Hindlimb muscle (tissue), 1 donor: ENCODE measurements around the gene ZNF608. TPM values are rescaled to one million over a fixed set of nuclear protein-coding genes. Genes with fewer than 3 reads are reported as not detected.

Experiments
- DNase-seq: peaks from one replicate; pipeline ENCODE4 v3.0.0-alpha.2; 2013
- polyA plus RNA-seq: library from polyadenylated mRNA; unstranded; fragments of 120-200 nt; gene quantifications from one replicate; pipeline ENCODE4 v1.2.1, GENCODE V29; 2013; ENCODE audit not compliant: insufficient read length

ZNF608 gene
- polyA plus RNA-seq, 1 donor, result 25.4 TPM

DNA sequence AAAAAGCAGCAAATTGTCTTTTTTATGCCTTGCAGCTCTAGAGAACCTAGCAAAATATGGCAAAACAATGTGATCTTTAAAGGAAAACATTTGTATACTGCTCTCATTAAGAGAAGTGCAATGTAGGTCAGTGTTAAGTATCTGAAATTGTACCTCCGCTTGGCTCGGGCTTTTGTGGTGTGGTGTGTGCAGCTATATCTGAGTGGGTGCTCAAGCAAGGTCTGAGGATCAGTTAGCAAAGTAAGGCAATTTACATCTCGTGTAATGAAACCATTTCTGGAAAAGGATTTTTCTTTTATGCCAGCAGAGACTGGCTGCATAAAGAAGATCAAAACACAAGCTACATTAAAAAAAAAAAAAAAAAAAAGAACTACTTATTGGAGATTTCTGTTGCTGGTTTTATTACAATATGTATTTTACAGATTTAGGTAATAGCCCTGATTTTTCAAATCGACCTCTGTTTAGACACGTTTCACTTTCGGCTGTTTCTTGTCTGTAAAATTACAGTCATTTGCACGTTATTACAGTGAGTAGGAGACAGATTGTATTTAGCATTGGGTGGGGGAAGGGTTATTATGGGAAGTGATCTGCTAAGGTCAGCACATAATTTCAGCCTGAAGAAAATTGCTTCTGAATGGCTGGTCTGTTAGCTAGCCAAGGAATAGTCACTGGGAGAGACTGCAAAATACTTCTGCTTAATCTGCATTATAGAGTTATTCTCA is 7.9 kb upstream of the ZNF608 start:
- no peak for DNase-seq

DNA sequence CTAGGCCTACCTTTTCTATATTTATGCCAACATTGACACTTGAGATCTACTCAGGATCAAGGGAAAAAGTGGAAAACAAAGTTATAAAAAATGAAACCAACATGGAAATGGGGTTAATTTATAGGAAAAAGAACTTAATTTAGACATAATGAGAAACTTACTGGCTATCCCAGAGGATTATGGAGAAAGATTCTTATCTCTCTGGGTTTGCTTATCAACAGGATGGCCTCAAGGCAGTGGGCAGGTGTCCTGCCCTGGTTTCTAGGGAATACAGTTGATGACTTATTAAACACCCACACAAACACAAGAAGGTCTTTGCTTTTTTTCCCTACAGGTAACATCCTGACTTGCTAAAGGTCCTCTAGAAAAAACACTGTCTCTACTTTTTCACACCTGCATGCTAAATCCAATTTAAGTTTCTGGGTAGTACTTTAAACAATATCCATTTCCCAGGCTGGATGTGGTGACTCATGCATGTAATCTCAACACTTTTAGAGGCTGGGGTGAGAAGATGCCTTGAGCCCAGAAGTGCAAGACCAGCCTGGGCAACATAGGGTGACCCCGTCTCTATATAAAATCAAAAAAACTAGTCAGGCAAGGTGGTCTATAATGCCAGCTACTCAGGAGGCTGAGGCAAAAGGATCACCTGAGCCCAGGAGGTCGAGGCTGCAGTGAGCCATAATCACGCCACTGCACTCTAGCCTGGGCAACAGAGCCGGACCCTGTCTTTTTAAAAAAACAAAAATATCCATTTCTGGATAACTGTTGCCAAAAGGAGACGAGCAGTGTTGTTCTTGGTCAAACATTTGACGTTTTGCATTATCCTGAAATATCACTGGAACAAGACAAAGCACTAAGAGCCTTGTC is 6.6 kb upstream of the ZNF608 start:
- DNase-seq, result no peak

DNA sequence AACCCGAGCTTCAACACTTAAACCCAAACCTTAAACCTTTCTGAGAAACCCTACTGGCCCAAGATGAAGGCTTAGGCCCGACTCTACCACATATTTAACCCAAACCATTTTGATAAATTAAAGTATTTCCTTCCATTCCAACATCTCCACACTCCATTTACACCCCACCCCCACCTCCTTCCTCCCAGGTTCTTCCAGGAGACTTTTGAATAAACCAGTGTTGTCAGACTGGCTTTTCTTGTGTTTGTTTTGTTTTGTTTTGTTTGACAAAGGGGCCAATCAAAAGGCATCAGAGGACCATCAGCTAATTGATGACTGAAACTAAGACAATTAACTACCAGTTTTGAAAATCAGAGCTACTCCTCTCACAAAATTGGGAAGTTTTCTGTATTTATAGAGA is 4.6 kb upstream of the ZNF608 start:
- no peak for DNase-seq

DNA sequence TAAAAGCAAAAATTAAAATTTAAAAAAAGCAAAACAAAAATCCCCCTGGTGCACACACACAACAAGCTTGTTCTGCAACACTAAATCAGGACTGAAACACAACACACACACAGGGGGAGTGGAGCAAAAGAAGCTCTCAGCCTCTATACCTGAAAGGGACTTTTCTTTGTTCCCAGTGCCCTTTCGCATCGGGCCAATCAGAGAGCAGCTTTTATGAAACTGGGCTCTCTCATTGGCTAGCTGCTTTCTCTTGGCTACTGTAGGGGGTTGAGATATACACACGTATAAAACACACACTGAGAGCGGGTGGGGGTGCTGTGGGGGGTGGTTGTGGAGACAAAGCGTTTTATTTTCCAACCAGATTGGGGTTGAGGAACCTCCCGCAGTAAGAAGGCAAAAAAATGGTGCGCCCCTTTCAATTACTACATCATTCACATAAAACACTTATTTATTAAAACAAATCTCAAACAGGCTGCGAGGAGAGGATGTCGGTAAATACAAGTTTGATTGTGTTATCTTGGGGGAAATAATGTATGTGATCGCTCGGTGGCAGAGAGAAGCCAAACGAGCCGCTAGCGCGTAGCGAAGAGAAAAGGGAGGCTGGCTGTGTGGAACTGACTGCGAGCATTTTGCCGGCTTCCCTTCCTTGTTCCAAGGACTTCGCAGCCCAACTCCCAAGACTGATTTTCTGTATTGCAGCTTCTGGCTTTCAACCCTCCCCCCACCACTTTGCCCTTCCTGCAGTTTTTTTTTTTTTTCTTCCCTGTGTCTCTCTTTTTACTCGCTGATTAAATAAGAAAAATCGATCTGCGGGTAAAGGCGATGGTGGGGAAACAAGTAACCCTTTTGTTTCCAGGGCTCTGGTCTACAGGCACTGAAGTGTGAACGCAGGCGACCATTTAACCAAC is 2.5 kb upstream of the ZNF608 start:
- peak; percentile 88 for DNase-seq

DNA sequence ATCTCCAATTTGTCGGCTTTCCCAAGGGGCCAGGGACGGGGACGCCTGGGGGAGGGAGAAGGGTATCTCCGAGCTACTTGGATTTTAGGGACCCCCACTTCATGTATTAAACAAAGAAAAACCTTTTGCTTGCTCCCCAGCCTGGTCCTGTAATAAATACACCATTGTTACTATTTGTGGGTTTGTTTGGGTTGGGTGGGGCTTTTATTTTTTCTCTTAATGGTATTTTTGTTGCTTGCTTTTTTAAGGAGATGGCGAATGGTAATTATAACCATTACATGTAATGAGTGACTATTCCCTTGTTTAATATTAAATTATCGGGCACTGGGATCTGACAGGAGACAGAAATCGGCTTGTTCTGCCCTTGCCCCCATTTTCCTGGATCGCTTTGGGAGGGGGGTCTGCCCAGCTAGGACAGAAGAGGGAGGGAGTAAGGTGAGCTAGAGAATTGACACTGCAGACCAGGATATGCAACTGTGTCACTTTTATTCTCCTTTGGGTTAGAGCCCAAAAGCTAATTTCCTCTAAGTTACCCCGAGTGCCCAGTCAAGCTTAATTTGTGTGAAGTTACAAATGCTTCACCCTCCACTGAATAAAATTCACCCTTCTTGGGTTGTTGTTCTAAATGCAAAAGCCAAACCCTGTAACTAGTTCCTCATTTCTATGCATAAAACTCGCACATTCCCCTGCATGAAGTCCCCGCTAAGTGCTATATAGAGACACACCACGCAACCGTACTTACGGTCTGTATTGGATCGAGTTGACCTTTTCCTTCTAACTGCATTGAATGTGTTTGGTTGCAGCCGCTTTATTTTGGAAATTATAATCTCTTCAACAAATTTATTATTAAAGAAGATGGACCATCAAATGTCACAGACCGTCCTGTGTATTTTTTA is 1.6 kb upstream of the ZNF608 start:
- DNase-seq, result no peak

DNA sequence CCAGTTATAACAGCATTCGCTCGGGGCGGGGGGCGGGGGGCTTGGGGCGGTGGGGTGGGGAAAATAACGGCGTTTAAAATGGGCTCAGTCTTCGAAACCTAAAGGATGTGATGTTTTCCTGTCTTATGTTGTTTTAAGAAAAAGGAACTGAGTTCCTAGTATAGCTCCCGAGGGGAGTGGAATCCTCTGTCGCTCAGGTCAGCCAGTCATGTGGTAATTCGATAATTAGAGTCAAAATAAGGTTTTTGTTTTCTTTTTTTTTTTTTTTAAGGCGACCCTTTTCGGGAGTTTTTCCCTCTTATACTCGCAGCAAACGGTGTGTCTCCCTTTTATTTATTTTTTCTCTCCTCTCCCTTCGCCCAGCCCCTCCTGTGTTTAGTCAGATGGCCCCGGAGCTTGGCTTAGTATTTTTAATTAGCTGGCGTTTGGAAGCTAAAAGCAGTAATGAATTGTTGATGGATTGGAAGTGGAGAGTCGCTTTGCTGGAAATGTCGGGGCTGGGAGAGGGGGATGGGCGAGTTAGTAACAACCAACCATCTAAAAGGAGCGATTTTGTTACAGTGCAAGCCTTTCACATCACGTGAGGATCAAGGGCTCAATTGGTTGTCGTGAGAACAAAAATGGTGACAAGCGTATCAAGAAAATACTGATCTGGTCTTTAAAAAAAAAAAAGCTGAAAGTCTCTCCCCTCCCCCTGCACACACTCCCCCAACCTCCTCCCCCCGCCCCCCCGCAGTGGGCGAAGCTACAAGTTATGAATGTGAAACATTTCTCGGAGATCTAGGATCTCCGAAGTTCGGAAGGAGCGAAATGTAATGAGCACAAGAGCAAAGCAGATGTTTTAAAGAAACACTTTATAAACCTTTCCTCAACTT is 714 bp upstream of the ZNF608 start:
- DNase-seq, result peak; percentile 90

DNA sequence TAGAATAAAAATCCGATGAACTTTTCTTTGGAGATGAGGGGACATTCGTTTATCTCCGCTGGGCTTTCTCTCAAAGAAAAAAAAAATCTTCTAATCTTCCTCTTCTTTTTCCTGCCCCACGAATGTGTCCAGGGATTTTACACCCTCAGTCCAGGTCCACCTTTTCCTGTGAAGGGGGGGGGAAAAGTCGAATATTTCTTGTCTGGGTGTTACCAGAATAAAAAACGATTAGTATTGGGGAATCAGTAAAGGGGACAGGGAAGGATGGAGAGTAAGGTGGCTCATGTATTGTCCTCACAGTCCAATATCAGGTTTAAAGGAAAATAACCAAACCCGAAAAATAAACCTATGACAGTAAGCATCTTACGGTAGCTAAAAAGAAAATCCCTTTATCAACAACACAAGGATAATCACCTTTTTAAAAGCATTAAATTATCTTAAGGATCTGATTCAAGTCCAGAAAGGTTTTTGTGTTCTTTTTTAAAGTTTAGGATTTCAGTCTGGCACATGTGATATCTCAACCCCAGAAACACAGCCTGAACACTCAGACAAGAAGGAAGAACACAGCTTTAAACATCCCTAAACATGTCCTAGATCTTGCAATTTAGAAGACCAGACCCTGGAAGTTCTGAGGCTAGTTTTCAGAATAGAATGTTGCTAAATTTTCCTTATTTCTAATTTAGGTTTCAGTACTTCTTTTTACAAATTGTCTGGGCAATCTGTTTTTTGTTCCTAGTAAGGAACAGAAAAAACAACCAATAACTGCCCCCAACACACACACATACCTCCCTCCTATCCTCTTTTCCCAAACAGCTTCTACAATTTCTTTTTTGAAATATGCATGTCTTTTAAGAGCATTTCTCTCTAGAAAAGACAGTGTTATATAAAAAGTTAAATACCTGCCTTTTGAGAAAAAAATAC is 1.2 kb downstream of the ZNF608 start:
- DNase-seq, result no peak

DNA sequence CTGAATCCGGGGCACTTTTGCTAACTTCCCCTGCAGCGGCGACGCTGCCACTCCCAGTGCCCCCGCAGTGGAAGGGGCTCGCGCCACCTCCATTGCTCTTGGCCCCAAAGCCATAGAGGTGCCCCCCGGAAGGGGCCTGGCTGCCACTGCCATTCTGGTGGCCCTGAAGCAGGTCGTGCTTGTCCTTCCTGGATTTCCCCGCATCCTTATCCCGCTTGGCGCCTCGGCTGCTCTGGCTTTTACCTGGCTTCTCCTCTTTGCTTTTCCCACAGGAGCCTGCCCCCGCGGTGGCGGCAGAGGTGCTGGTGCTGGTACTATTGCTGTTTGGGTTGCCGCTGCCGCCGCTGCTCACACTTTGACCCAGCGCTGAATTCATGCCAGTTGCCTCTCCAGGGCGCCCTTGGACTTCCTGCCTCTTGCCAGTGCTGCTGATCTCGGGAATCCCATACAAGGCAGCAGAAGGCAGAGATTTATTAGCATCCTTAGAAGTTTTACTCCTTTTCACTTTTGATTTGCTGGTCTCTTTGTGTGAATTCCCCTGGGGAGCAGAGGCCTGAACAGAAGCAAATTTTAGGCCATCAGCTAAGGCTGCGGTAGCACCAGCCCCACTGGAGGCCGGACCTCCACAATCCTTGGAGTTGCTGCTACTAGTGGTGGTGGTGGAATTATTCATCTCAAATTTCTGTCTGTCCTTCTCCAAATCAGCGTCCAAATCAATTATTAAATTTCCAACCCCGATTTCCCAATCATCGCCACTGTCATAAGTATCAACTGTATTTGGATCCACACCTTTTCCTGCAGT is 2.1 kb downstream of the ZNF608 start:
- DNase-seq, result no peak

DNA sequence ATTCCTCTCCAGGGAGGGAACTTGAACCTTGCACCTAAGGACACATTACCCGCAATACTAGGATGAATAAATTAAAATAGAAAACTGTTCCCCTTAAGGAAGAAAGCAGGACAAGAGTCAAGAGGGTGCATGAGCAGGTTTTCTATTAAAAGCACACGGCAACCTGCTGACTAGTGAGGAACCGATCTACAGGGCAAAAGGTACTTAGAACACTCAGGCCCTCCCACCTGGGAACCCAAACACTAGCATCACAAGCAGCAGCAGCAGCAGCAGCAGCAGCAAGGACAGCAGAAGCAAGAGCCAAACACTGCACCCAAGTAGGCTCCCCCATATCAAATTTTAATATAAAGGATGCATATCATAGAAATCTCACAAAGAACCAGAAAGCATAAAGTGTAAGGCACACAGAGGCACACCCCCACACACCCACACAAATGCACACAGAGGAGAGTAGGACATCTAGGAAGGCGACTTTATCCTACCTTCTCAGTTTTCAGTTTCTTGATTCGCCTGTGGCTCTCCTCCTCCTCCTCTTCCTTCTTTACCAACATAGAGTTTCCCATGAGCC is 2.8 kb downstream of the ZNF608 start:
- DNase-seq, result no peak

DNA sequence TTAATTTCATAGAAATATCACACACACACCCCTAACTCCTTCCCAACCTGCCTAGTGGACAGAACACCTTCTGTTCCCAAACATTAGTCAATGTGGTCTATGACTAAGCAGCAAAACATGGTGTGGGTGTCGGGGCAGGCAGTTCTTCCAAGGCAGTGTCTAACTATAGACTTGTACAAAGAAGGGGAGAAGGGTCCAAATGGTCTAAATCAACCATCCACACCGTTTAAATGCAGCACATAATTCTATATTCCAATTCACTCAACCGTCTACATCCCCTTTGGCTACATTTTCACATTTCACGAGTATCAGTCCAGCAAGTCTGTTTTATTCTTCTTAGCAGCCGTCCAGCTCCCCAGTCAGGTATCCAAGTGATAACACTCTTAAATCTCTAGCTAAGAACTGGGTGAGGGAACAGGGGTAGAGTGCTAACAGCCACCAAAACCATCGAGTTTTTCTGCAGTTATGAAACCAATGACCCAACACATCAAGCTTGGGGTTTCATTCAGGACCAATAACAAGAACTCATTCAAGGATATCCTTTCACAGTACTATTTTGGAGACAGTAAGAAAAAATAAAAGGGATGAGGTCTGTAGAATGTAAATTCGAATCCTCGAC is 3.3 kb downstream of the ZNF608 start:
- no peak for DNase-seq

DNA sequence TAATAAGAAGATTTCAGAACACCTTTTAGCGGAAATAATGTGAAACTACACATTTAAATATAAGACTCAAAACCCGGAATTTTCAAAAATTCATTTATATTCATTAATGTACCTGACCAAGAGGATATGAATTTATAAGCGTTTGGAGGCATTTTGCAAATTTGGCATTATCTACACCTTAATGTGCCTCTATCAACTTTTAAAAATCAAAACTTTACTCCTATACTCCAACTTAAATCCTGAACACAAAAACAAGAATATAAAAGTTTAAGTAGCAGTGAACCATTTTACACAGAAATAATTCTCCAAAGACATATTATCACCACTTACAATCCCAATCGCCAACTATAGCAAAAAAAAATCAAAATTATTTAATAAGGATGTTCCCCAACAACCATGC is 3.9 kb downstream of the ZNF608 start:
- no peak for DNase-seq

DNA sequence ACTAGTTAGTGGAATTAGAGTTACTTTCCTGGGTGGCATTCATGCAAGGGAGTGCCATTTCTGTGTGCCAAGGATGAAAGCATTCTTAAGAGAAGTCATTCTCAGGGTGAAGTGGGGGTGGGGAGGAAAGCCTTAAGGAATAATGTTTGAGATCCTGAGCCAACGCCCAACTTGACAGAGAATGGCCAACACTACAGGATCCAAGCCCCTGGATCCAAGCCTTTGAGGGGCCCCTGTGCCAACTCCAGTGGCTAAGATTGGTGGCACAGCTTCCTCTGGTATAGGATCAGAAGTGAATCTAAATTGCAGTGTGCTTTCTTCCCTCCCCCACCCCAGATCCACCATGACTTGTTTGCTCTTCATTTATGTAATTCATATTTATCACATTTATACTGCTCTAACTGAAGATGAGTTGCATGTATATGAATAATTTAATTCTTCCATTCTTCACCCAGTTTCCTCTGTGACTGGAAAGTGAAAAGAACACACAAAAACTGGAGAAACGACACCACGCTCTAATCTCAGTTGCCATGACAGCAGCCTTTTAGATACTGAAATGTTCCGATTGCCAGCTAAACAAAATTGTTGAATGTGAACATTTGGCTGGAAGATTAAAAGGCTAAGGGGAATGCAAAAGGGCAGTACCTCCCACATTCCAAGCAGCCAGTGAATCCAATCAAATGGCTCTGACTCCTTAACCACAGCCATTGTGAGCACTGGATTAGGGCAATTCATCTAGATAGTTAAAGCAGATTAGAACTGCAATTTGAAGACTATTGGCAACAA is 4.5 kb downstream of the ZNF608 start:
- no peak for DNase-seq

DNA sequence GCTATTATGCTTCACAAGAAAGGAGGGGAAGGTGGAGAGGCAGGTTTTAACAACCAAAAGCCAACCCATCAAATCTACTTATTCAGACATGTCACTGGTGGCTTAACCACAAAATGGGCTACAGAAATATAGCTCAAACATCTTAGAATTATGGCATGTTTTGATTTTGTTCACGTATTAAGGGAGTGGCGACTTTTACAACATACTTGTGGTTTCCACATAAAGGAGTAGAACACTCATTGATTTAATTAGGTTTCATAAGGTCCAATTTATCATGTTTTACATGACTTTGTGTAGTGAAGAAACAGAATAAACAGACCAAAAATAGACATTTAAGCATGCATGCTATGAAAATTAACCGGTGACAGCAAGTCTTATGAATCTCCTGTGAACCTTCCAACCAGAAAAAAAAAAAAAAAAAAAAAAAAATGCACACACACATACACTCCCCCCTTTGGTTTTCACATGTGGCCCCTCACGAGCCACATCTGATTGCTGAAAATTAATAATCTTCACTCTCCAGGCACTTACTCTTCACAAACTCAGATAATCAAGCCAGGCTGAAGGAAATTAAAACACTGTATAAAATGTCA is 5.4 kb downstream of the ZNF608 start:
- DNase-seq, result no peak

DNA sequence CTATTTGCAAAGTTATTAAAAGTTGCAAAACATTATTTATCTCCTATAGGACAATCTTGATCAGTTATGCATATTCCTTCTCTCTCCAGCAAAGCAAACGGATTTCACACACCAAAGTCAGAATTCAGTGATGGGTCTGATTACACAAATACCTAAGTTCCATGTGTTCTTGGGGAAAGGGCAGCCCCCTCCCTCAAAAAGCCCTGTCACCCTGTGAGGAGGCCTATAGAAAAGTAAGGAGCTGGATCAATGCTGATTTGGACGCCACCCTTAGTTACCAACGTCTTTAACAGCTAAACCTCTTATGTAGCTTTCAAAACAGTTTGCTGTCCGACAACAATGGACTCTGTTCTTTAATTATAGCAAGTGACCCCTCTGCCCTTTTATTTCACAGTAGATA is 6.4 kb downstream of the ZNF608 start:
- no peak for DNase-seq

DNA sequence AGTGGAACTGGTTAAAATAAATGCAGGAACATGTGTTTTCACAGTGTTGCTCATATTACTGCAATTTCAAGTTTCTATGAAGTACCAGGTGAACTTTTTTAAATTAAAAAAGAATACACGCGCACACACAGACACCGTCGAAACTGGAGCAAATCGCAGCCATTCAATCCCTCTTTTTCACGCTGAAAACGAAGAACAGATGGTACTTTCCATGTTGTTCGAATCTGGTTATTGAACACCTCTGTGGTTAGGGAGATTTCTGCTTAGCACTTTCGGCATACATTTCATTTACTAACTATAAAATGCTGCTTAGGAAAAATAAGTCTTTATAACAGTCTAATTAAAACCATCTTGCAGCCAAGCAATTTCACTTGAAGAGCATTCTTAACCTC is 6.8 kb downstream of the ZNF608 start:
- no peak for DNase-seq
